ENCODE results near the gene SRRM3.
"Not testable (repeated sequence)": the region's sequence is repeated elsewhere in the genome, so short reads cannot be mapped to it uniquely, and the experiment has no call there.

Gene SRRM3, protein sequence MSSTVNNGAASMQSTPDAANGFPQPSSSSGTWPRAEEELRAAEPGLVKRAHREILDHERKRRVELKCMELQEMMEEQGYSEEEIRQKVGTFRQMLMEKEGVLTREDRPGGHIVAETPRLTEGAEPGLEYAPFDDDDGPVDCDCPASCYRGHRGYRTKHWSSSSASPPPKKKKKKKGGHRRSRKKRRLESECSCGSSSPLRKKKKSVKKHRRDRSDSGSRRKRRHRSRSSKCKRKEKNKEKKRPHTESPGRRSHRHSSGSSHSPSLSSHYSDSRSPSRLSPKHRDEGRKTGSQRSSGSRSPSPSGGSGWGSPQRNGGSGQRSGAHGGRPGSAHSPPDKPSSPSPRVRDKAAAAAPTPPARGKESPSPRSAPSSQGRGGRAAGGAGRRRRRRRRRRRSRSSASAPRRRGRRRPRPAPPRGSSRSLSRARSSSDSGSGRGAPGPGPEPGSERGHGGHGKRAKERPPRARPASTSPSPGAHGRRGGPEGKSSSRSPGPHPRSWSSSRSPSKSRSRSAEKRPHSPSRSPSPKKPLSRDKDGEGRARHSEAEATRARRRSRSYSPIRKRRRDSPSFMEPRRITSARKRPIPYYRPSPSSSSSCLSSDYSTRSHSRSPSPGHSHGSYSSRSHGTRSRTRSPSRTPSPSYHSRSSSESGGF

DNA sequence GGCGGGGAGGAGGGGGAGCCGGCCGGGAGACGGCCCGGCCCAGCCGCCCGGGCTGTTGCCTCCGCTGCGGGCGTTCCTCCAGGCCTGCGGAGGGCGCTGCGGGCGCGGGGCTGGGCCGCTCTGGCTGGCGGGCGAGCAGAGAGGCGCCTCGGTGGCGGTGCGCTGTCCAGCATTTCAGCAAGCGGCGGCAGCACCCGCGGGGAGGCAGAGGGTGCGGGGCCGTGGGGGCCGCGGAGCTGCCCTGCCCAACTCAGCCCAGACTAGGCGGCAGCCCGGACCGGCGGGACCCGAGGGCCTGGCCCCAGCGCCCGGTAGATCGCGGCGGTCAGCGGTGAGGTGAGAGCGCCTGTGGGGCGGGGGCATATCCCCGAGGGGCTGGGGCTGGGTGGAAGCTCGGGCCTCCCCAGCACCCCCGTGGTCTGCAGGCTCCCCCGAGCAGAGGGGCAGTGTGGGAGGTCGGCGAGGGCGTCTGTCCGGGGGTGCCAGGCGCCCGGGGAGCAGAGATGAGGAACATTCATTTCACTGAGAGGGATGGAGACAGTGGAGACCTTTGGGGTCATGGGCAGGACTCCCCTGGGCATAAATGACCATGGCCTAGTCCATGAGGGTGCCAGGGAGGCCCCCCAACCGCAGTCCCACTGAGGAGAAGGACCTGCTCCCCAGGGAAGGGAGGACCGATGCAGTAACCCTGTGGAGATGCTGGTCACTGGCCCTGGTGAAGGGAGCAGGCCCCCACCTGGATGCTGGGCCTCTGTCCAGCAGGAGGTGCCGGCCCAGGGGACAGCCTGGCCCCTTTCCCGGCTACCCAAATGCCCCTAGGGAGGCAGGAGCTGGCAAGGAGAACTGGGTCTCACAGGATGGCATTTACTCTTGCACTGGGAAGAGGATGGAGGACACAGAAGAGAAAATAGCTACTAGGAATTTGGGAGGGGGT lies at the start of gene SRRM3:
Gene SRRM3 (plus strand): TSS at position 165 of the 934 bp plus-strand sequence. CDS start 33,171 bp downstream, outside the sequence.
- peak; percentile 85 to 86 for DNase-seq

DNA sequence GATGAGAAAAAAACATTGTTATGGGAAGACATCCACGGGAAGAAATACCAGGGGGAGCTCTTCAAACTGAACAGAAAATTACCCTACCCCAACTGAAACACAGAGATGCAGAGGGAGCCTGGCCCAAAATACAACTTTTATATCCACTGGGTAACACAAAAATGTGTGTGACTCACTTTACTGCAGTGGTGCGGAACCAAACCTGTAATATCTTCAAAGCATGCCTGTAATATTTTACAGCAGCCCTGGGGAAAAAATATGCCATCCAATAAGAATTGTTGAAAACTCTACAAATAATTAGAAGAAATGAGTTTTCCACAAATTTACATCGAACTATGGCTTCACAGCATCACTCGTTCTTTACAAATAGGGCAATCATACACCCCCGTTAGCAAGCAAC lies 49.8 kb upstream of the SRRM3 start:
- DNase-seq = no peak

DNA sequence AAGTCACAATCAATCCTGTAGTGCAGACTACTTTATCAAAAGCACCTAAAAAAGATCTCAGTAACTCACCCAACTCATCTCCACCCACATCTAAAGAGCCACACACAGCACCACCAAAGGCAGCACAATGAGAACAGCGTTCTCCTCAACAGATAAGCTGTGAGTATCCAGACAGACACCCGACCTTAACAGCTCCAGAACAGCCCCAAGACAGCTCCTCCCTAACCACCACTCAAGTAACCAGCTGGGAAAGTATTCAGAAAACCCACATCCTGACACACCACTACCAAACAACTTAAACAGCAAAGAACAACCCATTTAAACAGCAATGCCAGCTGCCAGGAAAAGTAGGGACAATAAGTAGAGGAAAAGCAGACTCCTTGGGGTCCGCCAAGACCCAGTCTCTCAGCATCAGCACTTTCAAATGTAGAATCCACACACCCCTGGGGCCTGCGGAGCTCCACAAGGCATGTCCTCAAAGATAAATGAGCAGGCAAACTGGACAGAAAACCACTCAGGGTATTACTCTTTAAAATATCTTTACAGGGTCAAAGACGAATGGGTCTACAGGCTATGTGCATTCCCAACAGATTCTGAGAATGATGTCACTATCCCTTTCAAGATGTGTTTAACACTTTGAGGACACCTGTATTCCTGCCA lies 48.0 kb upstream of the SRRM3 start:
- not testable (repeated sequence) for DNase-seq

DNA sequence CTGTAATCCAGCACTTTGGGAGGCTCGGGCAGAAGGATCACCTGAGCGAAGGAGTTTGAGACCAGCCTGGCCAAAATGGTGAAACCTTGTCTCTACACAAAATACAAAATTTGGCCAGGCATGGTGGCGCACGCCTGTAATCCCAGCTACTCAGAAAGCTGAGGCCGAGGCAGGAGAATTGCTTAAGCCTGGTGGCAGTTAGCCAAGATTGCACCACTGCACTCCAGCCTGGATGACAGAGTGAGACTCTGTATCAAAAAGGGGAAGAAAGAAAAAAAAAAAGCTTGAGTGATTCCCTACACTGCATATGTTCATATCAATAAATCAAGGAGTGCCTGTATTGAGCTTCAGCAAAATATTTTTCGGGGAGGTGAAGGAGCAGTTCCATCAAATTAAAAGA lies 45.8 kb upstream of the SRRM3 start:
- no peak for DNase-seq

DNA sequence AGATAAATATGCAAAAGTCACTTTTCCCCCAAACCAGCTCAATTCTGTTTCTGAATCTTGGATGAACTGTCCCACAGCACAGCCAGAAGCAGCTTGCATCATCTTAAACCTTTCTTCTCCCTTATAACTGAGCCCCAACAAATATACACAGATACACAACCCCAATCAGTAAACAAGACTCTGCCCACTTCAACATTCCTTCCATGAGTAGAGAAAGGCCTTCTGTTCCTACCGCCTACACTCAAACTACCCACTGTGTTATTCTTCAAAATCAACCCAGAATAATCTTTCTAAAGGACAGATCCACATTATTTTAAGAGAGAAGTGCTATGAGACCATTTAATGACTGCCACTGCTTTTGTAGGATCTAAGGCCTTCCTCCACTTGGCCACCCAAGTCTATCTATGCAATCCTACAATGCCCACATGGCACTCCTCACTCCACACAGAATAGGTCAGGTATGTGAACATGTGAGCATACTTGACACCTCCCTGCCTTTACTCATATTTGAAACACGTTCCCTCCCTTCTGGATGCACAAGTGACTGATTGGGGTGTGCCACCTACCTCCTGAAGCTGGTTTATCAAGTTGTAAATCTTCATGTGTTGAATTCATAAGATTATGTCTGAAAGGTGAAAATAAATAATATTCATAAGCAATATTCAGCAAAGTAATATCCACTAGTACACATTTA lies 44.6 kb upstream of the SRRM3 start:
- not testable (repeated sequence) for DNase-seq

DNA sequence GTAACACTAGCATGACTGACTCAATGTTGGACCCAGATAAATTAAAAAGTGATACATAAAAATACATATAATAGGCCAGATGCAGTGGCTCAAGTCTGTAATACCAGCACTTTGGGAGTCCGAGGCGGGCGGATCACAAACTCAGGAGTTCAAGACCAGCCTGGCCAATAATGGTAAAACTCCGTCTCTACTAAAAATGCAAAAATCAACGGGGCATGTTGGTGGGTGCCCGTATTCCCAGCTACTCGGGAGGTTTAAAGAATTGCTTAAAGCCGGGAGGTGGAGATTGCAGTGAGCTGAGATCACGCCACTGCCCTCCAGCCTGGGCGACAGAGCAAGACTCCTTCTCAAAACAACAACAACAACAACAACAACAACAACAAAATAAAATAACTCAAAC lies 43.3 kb upstream of the SRRM3 start:
- not testable (repeated sequence) for DNase-seq

DNA sequence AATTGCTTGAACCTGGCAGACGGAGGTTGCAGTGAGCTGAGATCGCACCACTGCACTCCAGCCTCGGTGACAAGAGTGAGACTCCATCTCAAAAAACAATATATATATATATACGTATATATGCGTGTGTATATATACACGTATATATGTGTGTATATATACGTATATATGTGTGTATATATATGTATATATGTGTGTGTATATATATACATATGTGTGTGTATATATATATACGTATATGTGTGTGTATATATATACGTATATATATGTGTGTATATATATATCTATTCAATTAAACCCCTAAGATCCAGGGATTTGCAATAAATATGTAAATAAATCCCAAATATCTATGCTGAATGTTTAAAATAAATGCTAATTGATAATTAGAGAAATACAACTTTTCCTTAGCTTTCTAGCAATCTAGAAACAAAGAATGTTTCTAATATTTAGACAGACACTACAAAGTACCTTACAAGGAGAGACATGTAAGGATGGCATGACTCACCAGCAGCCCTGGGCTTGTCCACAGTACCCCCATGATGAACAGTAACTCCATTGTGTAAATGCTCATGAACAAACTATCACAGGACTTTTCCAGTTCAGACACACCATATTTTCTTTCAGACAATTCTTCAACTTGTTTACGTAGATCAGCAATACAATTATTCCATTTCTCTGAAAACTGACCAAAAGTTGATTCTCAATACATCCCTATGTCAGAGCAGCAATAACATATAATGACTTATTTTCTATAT lies 39.1 kb upstream of the SRRM3 start:
- DNase-seq = not testable (repeated sequence)

DNA sequence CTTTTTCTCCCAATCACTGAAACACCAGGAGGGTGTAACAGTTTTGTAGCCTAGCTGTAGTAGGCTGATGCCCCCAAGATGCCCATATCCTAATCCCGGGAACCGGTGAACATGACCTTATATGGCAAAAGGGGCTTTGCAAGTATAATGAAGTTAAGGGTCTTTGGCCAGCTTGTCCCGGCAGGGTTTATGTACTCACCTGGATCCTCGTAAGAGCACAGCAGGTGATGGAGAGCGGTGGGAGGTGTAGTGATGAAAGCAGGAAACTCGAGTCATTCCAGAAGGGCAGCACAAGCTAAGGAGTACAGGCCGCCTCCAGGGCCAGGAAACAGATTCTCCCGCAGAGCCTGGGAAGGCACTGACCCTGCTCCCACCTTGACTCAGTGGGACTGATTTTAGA lies 37.9 kb upstream of the SRRM3 start:
- DNase-seq = not testable (repeated sequence)

DNA sequence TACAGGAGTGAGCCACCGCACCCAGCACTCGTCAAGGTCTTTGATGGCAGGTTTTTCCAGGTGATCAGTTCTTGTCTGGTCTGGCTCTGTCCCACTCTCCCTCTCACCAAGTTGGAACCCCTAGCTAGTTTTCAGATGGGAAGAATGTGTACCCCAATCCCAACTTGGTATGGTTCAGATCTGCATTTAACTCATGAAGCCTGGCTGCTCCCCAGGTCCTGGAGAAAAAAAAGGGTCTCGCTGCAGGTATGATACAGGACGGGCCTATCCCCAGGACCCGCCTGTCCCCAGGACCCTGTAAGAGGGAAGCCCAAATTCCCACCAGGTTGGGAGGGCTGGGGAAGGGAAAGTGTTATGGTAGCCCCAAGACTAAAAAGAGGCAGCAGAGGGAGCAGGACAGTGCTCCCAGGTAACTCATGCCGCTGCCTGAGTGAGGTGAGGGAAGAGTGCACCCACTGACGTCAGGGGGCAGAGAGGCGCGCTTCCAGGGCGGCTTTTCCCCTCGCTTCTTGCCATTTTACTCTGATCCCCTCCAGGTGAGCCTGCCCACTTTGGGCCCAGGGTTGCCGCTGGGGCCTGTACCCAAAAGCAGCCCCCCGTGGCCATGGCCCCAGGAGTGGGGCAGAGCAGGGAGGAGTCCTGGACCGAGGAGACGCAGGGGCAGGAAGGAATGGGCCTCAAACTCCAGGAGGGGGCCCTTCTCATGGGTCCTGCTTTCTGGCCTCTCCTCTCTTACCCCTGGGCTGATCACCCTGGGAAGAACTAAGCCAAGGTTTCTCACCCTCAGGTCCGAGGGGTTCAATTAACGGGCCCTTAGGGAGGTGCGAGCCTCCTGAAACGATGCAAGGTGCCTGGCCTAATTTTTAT lies 36.4 kb upstream of the SRRM3 start:
- no peak for DNase-seq

DNA sequence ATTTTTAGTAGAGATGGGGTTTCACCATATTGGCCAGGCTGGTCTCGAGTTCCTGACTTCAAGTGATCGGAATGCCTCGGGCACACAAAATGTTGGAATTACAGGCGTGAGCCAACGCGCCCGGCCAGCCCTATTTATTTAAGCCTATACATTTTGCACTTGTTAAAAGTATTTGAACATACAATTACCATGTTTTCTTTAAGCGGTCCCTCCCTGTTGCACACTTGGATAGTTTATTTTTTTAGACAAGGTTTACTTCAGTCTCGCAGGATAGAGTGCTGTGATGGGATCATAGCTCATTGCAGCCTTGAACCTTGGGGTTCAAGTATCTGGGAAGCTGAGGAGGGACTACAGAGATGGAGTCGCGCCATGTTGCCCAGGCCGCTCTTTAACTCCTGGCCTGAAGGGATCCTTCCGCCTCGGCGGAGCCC lies 35.7 kb upstream of the SRRM3 start:
- no peak for DNase-seq

DNA sequence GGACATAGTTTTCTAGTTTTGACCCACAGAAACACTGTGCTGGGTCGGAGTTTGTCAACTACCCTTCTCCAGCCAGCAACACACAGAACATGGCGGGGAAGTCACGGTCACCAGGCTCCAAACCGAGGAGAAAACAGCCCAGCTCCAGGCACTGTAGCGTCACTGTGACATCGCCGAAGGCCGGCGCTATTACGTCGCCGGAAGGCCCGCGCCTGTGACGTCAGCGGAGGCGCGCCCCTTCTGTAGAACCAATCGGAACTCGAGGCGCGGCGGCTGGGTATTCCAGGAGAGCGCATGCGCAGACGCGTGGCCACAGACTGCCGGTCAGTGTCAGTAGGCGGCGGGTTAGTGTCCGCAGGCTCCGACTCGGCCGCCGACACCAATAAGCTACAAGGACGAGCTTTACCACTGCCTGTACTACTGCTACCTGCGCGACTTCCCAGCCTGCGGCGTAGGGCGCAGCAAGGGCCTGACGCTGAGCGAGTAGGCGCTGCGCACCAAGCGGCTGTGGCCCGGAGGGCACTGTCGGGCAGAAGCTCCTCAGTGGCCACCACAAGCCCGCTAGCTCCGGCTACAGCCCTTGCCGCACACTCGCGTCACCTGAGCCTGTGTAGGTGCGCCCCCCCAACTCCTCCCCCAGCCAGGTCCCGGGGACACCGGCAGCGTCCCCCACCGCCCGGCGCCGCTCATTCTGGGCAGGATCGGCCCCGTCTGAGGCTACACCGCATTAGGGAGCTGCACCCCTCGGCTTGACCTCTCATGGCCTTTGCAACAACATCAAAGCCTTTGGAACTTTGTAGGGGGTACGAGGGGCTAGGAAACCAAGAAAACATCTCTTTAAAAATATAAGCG lies 35.1 kb upstream of the SRRM3 start:
- DNase-seq = peak; percentile 93 to 94

DNA sequence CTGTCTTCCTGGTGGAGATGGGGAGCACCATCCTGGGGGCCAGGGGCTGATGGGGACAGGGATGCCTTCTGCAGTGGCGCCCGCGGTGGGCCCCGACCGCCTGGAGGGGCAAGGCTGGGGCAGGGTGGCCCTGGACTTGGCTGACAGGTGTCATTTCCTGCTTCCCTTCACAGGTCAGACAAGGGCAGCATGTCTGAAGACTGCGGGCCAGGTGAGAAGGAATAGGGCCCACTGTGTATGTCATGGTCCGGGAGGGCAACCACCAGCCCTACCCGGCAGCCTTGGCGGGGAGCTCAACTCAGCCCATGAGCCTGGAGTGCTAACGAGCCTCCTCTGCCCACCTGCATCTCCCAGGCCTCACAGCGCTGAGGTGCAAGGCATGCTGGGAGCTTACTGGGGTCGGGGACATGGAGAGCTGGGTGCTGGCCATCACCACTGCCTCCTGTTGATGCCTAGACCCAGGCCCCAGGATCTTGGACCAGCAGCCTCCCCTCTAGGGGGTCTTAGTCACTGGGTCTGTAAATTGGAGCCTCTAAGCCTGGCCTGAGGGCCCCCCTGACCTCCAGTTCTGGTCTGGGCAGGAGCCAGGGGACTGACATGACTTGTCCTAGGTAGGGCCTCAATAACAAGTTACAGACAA lies 28.0 kb upstream of the SRRM3 start:
- no peak for DNase-seq

DNA sequence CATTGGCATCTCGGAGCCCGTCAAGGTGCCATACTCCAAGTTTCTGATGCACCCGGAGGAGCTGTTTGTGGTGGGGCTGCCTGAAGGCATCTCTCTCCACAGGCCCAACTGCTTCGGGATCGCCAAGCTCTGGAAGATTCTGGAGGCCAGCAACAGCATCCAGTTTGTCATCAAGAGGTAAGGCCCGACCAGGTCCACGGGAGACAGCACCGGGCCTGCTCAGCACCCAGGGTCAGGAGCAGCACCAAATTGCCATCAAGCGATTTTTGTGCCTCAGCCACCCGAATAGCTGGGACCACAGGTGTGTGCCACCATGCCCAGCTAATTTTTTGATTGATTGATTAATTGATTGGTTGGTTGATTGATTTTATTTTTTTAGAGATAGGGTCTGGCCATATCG lies 24.7 kb upstream of the SRRM3 start:
- not testable (repeated sequence) for DNase-seq

DNA sequence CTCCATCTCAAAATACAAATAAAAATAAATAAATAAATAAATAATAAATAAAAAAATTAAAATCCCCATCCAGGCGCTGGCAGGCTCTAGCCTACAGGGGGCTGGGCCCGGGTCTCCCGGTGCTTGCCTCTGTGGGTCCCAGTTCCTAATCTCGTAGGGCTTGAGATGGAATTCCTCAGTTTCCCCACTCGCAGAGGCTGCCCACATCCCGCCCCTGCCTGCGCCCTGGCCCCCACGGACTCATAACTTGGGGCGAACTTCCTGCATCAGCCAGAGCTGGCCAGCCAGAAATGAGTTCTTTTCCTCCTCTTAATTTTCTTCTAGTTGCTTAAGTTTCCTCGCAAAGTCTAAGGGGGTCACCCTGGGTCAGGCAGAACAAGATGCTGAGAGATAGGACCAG lies 22.0 kb upstream of the SRRM3 start:
- no peak for DNase-seq

DNA sequence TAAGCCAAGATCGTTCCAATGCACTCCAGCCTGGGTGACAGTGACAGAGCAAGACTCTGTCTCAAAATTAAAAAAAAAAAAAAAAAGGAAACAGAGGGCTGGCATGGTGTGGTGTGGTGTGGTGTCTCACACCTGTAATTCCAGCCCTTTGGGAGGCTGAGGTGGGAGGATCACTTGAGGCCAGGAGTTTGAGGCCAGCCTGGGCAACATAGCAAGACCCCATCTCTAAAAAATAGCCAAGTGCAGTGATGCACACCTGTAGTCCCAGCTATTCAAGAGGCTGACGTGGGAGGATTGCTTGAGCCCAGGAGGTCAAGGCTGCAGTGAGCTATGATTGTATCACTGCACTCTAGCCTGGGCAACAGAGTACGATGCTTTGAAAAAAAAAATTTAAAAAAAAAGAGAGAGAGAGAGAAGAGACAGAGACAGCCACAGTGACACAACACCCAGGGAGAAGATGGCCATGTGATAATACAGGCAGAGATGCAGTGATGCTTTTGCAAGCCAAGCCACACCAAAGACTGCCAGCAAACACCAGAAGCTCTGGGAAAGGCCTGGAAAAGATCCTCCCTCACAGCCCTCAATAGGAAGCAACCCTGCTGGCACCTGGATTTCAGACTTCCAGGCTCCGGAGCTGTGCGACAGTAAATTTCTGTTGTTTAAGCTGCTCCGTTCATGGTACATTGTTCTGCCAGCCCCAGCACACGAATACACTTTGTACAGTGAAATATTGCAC lies 19.3 kb upstream of the SRRM3 start:
- DNase-seq = no peak

DNA sequence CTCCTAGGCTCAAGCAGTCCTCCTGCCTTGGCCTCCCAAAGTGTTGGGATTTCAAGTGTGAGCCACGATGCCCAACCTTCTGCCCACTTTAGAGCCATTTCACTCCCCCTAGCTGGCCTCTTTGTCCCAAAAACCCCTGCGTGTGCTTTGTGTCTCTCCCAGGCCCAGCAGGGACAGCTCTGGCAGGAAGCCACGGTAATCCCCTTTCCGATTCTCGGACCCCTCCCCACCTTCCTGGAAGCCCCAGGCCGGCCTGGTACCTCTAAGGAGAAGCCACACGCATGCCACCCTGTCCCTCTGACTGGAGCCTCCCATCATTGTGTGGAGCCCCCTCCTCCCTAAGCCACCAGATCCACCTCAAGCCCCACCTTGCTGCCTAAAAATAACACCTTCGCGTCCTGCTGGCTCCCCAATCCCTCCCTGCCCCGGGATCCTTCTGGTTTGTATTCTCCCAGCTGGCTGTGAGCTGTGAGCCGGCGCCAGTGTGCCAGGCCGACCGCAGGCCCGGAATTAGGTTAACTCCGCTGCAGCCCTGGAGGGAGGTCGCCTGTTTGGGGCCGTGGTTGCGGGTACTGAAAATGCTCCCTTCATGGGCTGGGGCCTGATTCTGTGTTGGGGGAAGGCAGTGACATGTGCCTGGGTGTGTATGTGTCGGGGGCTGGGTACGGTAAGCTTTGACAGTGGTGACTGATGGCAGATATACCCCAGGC lies 16.4 kb upstream of the SRRM3 start:
- DNase-seq = no peak

DNA sequence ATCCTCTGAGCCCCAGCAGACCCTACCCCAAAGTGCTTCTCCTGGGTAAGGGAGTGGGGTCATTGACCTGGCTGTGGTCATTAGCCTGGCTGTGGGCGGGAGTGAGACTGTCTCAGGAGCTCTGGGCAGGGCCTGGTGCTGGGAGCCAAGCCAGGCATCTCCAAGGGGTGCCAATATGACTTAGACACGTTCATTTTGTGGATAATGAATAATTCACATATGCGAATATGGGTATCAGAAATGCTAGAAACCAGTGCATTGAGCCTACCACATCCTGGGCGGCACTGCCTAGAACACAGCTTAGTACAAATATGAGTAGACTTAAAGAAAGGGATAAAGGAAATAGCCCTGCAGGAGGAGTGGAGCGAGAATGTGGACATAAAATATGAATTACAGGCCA lies 14.4 kb upstream of the SRRM3 start:
- no peak for DNase-seq
